SK-N-SH treated with all-trans-retinoic acid at 6 μM for 48 hours (cell line): ENCODE measurements around the gene KCNMA1.

Source experiments
- ATAC-seq: fragments of 200-7000 bp; cut with Tn5 transposase; 3 replicates; pipeline ENCODE4 v1.9.1; 2020; ENCODE audit warnings: mild to moderate bottlenecking, moderate library complexity
- ARNTL ChIP-seq: fragments of 450-650 bp; formaldehyde crosslinking; IDR thresholded peaks from 2 replicates; pipeline ENCODE4 v1.5.0; 2020; ENCODE audit warnings: low read depth, mild to moderate bottlenecking, moderate library complexity, borderline replicate concordance
- BACH2 ChIP-seq: fragments of 250-450 bp; sonication (Bioruptor Pico); IDR thresholded peaks from 2 replicates; pipeline ENCODE4 v1.9.0; 2021; ENCODE audit warnings: mild to moderate bottlenecking, borderline replicate concordance
- CREB5 ChIP-seq: fragments of 250-450 bp; sonication (Bioruptor Pico); IDR thresholded peaks from 2 replicates; pipeline ENCODE4 v1.5.1; 2020; ENCODE audit warnings: low read depth, mild to moderate bottlenecking, moderate library complexity
- CSDC2 ChIP-seq: fragments of 250-450 bp; sonication (Bioruptor Pico); IDR thresholded peaks from 2 replicates; pipeline ENCODE4 v1.5.0; 2020; ENCODE audit warnings: mild to moderate bottlenecking, moderate library complexity
- CSRNP3 ChIP-seq: fragments of 250-450 bp; sonication (Bioruptor Pico); IDR thresholded peaks from 2 replicates; pipeline ENCODE4 v1.5.1; 2021; ENCODE audit warnings: mild to moderate bottlenecking, moderate library complexity
- GLIS3 ChIP-seq: fragments of 250-450 bp; sonication (Bioruptor Pico); IDR thresholded peaks from 2 replicates; pipeline ENCODE4 v1.5.0; 2020; ENCODE audit warnings: mild to moderate bottlenecking, moderate library complexity
- ISL1 ChIP-seq: fragments of 250-450 bp; sonication (Bioruptor Pico); IDR thresholded peaks from 2 replicates; pipeline ENCODE4 v2.1.2; 2022; ENCODE audit warnings: mild to moderate bottlenecking, moderate library complexity
- OSR1 ChIP-seq: fragments of 250-450 bp; sonication (Bioruptor Pico); IDR thresholded peaks from 2 replicates; pipeline ENCODE4 v1.8.0; 2022; ENCODE audit warnings: moderate library complexity, mild to moderate bottlenecking, inconsistent platforms
- PPARA ChIP-seq: fragments of 250-450 bp; sonication (Bioruptor Pico); IDR thresholded peaks from 2 replicates; pipeline ENCODE4 v1.5.0; 2020; ENCODE audit warnings: mild to moderate bottlenecking, borderline replicate concordance
- RARB ChIP-seq: fragments of 250-450 bp; sonication (Bioruptor Pico); IDR thresholded peaks from 2 replicates; pipeline ENCODE4 v1.8.0; 2021; ENCODE audit warnings: mild to moderate bottlenecking, moderate library complexity
- TCF4 ChIP-seq: fragments of 250-450 bp; sonication (Bioruptor Pico); IDR thresholded peaks from 2 replicates; pipeline ENCODE4 v1.8.0; 2021; ENCODE audit warnings: mild to moderate bottlenecking, moderate library complexity, borderline replicate concordance
- TOX ChIP-seq: fragments of 250-450 bp; sonication (Bioruptor Pico); IDR thresholded peaks from 2 replicates; pipeline ENCODE4 v1.8.0; 2021; ENCODE audit warnings: mild to moderate bottlenecking, moderate library complexity, borderline replicate concordance
- ZC3H10 ChIP-seq: fragments of 250-450 bp; sonication (Bioruptor Pico); IDR thresholded peaks from 2 replicates; pipeline ENCODE4 v1.5.1; 2021; ENCODE audit warnings: mild to moderate bottlenecking, moderate library complexity
- ZFP3 ChIP-seq: fragments of 250-450 bp; sonication (Bioruptor Pico); IDR thresholded peaks from 2 replicates; pipeline ENCODE4 v1.5.0; 2020; ENCODE audit warnings: mild to moderate bottlenecking, moderate library complexity
- ZFP30 ChIP-seq: fragments of 450-650 bp; formaldehyde crosslinking; IDR thresholded peaks from 2 replicates; pipeline ENCODE4 v1.5.0; 2022; ENCODE audit warnings: mild to moderate bottlenecking, moderate library complexity
- ZNF565 ChIP-seq: fragments of 450-650 bp; formaldehyde crosslinking; conservative IDR thresholded peaks from 2 replicates; pipeline ENCODE4 v1.5.0; 2020; ENCODE audit warnings: low read depth, mild to moderate bottlenecking, moderate library complexity
- ZNF8 ChIP-seq: fragments of 450-650 bp; formaldehyde crosslinking; IDR thresholded peaks from 2 replicates; pipeline ENCODE4 v1.5.0; 2020; ENCODE audit warnings: mild to moderate bottlenecking, moderate library complexity
- TF ChIP-seq, protein P1 (sequence below): fragments of 250-450 bp; sonication (Bioruptor Pico); IDR thresholded peaks from 2 replicates; pipeline ENCODE4 v1.5.0; 2020; ENCODE audit warnings: mild to moderate bottlenecking, moderate library complexity
- TF ChIP-seq, protein P2 (sequence below): fragments of 250-450 bp; sonication (Bioruptor Pico); IDR thresholded peaks from 2 replicates; pipeline ENCODE4 v1.8.0; 2020; ENCODE audit warnings: mild to moderate bottlenecking, moderate library complexity, borderline replicate concordance
- TF ChIP-seq, protein P3 (sequence below): fragments of 250-450 bp; sonication (Bioruptor Pico); IDR thresholded peaks from 2 replicates; pipeline ENCODE4 v1.8.0; 2021; ENCODE audit warnings: low read depth, mild to moderate bottlenecking, moderate library complexity, borderline replicate concordance

KCNMA1 gene

GRCh38 chr10:77077316-77077945 is 560.2 kb downstream of the KCNMA1 start:
- ATAC-seq: no peak

DNA sequence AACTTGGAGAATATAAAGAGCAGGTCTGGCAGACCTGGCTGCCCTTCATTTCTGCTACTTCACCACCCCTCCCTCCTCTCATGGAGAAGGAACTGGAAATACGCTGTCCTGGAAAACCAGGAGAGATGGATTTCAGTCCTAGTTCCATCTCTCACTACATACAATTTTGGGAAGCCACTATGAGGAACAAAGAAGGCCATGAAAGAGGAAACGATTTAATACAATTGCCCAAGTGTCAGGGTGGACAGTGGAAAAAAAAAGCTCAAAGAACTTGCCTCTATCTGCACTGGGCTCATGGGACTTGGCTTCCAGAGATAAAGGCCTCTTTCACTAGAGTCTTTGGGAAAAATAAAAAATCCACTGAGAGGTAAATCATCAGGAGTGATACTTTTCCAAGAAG is 561.7 kb downstream of the KCNMA1 start:
- TF ChIP-seq ARNTL (CRISPR knock-in tag) (no peak), TOX (no peak)
- TF ChIP-seq, protein P1, sequence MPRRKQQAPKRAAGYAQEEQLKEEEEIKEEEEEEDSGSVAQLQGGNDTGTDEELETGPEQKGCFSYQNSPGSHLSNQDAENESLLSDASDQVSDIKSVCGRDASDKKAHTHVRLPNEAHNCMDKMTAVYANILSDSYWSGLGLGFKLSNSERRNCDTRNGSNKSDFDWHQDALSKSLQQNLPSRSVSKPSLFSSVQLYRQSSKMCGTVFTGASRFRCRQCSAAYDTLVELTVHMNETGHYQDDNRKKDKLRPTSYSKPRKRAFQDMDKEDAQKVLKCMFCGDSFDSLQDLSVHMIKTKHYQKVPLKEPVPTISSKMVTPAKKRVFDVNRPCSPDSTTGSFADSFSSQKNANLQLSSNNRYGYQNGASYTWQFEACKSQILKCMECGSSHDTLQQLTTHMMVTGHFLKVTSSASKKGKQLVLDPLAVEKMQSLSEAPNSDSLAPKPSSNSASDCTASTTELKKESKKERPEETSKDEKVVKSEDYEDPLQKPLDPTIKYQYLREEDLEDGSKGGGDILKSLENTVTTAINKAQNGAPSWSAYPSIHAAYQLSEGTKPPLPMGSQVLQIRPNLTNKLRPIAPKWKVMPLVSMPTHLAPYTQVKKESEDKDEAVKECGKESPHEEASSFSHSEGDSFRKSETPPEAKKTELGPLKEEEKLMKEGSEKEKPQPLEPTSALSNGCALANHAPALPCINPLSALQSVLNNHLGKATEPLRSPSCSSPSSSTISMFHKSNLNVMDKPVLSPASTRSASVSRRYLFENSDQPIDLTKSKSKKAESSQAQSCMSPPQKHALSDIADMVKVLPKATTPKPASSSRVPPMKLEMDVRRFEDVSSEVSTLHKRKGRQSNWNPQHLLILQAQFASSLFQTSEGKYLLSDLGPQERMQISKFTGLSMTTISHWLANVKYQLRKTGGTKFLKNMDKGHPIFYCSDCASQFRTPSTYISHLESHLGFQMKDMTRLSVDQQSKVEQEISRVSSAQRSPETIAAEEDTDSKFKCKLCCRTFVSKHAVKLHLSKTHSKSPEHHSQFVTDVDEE (CRISPR knock-in tag): no peak
- ATAC-seq: no peak

More at GRCh38 chr10:77077316-77077945, 560.2 kb downstream of the KCNMA1 start:
- TF ChIP-seq BACH2 (CRISPR knock-in tag): no peak
- no peak for TF ChIP-seq ZFP3
- TF ChIP-seq, protein P2, sequence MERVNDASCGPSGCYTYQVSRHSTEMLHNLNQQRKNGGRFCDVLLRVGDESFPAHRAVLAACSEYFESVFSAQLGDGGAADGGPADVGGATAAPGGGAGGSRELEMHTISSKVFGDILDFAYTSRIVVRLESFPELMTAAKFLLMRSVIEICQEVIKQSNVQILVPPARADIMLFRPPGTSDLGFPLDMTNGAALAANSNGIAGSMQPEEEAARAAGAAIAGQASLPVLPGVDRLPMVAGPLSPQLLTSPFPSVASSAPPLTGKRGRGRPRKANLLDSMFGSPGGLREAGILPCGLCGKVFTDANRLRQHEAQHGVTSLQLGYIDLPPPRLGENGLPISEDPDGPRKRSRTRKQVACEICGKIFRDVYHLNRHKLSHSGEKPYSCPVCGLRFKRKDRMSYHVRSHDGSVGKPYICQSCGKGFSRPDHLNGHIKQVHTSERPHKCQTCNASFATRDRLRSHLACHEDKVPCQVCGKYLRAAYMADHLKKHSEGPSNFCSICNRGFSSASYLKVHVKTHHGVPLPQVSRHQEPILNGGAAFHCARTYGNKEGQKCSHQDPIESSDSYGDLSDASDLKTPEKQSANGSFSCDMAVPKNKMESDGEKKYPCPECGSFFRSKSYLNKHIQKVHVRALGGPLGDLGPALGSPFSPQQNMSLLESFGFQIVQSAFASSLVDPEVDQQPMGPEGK (CRISPR knock-in tag): no peak
- no peak for TF ChIP-seq CREB5 (CRISPR knock-in tag)
- TF ChIP-seq, protein P3, sequence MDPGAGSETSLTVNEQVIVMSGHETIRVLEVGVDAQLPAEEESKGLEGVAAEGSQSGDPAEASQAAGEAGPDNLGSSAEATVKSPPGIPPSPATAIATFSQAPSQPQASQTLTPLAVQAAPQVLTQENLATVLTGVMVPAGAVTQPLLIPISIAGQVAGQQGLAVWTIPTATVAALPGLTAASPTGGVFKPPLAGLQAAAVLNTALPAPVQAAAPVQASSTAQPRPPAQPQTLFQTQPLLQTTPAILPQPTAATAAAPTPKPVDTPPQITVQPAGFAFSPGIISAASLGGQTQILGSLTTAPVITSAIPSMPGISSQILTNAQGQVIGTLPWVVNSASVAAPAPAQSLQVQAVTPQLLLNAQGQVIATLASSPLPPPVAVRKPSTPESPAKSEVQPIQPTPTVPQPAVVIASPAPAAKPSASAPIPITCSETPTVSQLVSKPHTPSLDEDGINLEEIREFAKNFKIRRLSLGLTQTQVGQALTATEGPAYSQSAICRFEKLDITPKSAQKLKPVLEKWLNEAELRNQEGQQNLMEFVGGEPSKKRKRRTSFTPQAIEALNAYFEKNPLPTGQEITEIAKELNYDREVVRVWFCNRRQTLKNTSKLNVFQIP (CRISPR knock-in tag): no peak
- TF ChIP-seq TCF4 (CRISPR knock-in tag): no peak
- TF ChIP-seq TOX: no peak
- TF ChIP-seq RARB (CRISPR knock-in tag): no peak
- no peak for TF ChIP-seq ISL1
- TF ChIP-seq PPARA (CRISPR knock-in tag): no peak
- no peak for TF ChIP-seq ZNF565 (CRISPR knock-in tag)
- TF ChIP-seq, protein P1 (CRISPR knock-in tag): no peak
- TF ChIP-seq ZNF8 (CRISPR knock-in tag): no peak
- TF ChIP-seq ZFP30: no peak
- TF ChIP-seq CSRNP3 (CRISPR knock-in tag): no peak
- no peak for TF ChIP-seq ZC3H10 (CRISPR knock-in tag)
- no peak for TF ChIP-seq ARNTL (CRISPR knock-in tag)
- TF ChIP-seq GLIS3: no peak
- TF ChIP-seq CSDC2 (CRISPR knock-in tag): no peak
- no peak for TF ChIP-seq OSR1
- TF ChIP-seq, all 23 proteins: peak for 0
